Ovary (tissue), 10 donors: Measurements from ENCODE around the gene OPALIN. TPM values are rescaled to one million over a fixed set of nuclear protein-coding genes. Genes with fewer than 3 reads are reported as not detected.

Experiments
- DNase-seq, 5 donors: peaks; one replicate each; pipeline ENCODE4 v3.0.0-alpha.2; 2019 to 2020
- H3K27ac ChIP-seq, 2 donors: fragments of 200-600 bp; one replicate each; pipeline versions ENCODE4 v1.5.1 to v1.8.0; 2019 to 2022
- H3K27me3 ChIP-seq: fragments of 200-600 bp; one replicate; pipeline ENCODE4 v1.8.0; 2022
- H3K36me3 ChIP-seq: fragments of 200-600 bp; sonication (generic); one replicate; pipeline ENCODE4 v1.5.1; 2019
- H3K4me1 ChIP-seq: one replicate; pipeline ENCODE4 v1.8.1; 2013; ENCODE audit warnings: mild to moderate bottlenecking, moderate library complexity; ENCODE audit not compliant: insufficient read depth
- H3K4me3 ChIP-seq: fragments of 200-600 bp; sonication (generic); one replicate; pipeline ENCODE4 v1.5.1; 2017
- H3K9me3 ChIP-seq, 2 donors: fragments of 200-600 bp in 1 of 2; sonication (generic) in 1 of 2; one replicate each; pipeline versions ENCODE4 v1.5.1 to v1.8.1; 2013 to 2019; ENCODE audit warnings: mild to moderate bottlenecking in 1 of 2, moderate library complexity in 1 of 2
- CTCF ChIP-seq, 3 donors: fragments of 450-650 bp in 2 of 3; fragments of 200-600 bp in 1 of 3; IDR thresholded peaks; one replicate each; pipeline versions ENCODE4 v1.5.1 to v1.8.0; 2016 to 2022; ENCODE audit warnings: antibody characterized with exemption in 3 of 3, mild to moderate bottlenecking in 1 of 3
- EP300 ChIP-seq: sonication (generic); formaldehyde crosslinking; IDR thresholded peaks from one replicate; pipeline ENCODE4 v1.6.1; 2017; ENCODE audit warnings: antibody characterized with exemption
- POLR2A ChIP-seq: fragments of 450-650 bp; IDR thresholded peaks from one replicate; pipeline ENCODE4 v1.6.1; 2017; ENCODE audit warnings: antibody characterized with exemption, mild to moderate bottlenecking, moderate library complexity
- WGBS, 3 donors: extraction: QIAGEN DNeasy Blood & Tissue Kit in 1 of 3; methylation state at CpG; one replicate each; pipeline versions ENCODE4 v1.1.5 to v1.1.7; 2013 to 2017; 5-methylcytosine and 5-hydroxymethylcytosine counted together
- intact Hi-C, 4 donors: fragments of 100-400 bp; cut with DNase I; formaldehyde crosslinking; loops; one replicate each; pipeline versions ENCODE4 v1.11.0 to v1.15.1; 2022 to 2023
- long read RNA-seq, 3 donors: library from polyadenylated mRNA in 2 of 3; unstranded in 2 of 3; transcript quantifications; one replicate each; pipeline ENCODE4 v2.0.0 and lab custom pipeline, GENCODE V29; 2021 to 2026
- polyA plus RNA-seq, 2 donors: library from polyadenylated mRNA; stranded (reverse); fragments of 200-250 nt in 1 of 2; fragments of 350-450 nt in 1 of 2; fragmentation: Illumina TruSeq in 1 of 2; extraction: RNeasy Lipid Tissue Mini Kit (QIAGEN cat#74804) in 1 of 2; gene quantifications; one replicate each; pipeline ENCODE4 v1.2.3, GENCODE V29; 2013 to 2014
- total RNA-seq, 7 donors: library from RNA; depleted of rRNA in 2 of 7; stranded (reverse); fragments of >200 nt in 2 of 7; fragmentation: NEBNext Ultra II Directional in 3 of 7; extraction: Animal tissue kit (Norgen Biotek cat#: 25700) in 3 of 7; gene quantifications; one replicate each; pipeline versions ENCODE4 v1.1.0 to v1.2.4, GENCODE V29; 2016 to 2023
- donor health status: DM: no; HTN: no; CAD: no; lungs with moderate emphysema.
- donor health status: DM: no; HTN: no; CAD: no.
- donor health status: Bipolar disorder and iron deficiency.
- donor health status: DM: yes; HTN: yes; CAD: no.
- donor health status: DM: no; HTN: no; CAD: no.
- donor health status: DM: yes; HTN: yes; CAD: no.

Gene OPALIN, protein sequence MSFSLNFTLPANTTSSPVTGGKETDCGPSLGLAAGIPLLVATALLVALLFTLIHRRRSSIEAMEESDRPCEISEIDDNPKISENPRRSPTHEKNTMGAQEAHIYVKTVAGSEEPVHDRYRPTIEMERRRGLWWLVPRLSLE
- not detected for total RNA-seq
- under 1 TPM in 1 of 2 donors, not detected in 1; 0.02 TPM for polyA plus RNA-seq
- long read RNA-seq, donor 1 = 0 reads
- long read RNA-seq, donor 2 = 0 reads
- long read RNA-seq, donor 3 = 0 reads

GRCh38 chr10:96358851-96359540 lies at the start of gene OPALIN:
Gene OPALIN, minus strand, starts transcription at chr10:96359002. Its CDS starts 106 bp downstream, at chr10:96358896.
- 53 to 61% (median 59%) methylated on average over 7 of the region's 7 CpGs for WGBS, 3 donors
- Histone ChIP-seq H3K36me3 (no peaks in the 10 kb centered on the region), H3K4me3 (no peak within 1 kb of the TSS), H3K4me1 (no peaks in the 10 kb centered on the region), H3K27me3 (no peaks in the 10 kb centered on the region), H3K27ac (no peak within 1 kb of the TSS), H3K9me3 (no peaks in the 10 kb centered on the region)
- DNase-seq = no peak
- TF ChIP-seq CTCF (IDR thresholded peaks at IDR 0.05) = no peak
- no peak for TF ChIP-seq EP300
- no peak for TF ChIP-seq POLR2A
- intact Hi-C loops = no loop called here

- 78 to 85% (median 82%) methylated on average over 1 of the region's 1 CpG for WGBS, 3 donors
- H3K36me3 ChIP-seq = no peaks in the 10 kb centered on the region
- no peak overlapping the region for H3K27ac ChIP-seq
- no peaks in the 10 kb centered on the region for H3K27me3 ChIP-seq
- no peaks in the 10 kb centered on the region for H3K4me1 ChIP-seq
- H3K9me3 ChIP-seq = no peaks in the 10 kb centered on the region
- DNase-seq = no peak
- intact Hi-C loops = no loop called here
- TF ChIP-seq CTCF (IDR thresholded peaks at IDR 0.05) = no peak
- TF ChIP-seq EP300 = no peak
- no peak for TF ChIP-seq POLR2A
- no peak overlapping the region for H3K4me3 ChIP-seq
Measured at GRCh38 chr10:96408201-96408600, 49.4 kb upstream of the OPALIN start.

DNA sequence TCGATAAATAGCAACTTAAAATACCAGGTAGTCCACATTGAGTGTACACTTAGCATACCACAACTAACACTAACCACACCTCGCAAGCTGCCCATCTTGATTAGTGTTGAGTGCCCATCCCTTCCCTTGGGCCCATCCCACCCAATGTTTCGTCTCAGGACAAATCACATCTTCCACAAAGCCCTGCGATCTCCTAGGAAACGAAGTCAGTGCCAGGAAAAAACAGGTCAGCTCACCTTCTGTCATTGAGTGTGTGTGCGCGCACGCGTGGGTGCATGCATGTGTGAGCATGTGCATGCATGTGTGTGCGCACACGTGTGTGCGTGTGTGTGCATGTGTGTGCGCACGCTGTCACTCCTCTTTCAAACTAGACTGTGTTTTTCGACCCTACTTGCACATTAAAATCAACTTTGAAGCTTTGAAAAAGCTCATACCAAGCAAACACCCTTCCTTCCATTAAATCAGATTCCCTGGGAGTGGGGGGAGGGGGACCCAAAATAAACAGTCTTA lies 48.8 kb upstream of the OPALIN start:
- 86 to 88% (median 86%) methylated on average over 15 of the region's 15 CpGs for WGBS, 3 donors
- Histone ChIP-seq H3K9me3 (no peaks in the 10 kb centered on the region), H3K4me1 (no peaks in the 10 kb centered on the region), H3K27ac (no peak overlapping the region), H3K27me3 (no peaks in the 10 kb centered on the region), H3K36me3 (no peaks in the 10 kb centered on the region), H3K4me3 (no peak overlapping the region)
- no peak for DNase-seq
- intact Hi-C loops = no loop called here
- no peak for TF ChIP-seq CTCF (IDR thresholded peaks at IDR 0.05)
- no peak for TF ChIP-seq EP300
- TF ChIP-seq POLR2A = no peak

DNA sequence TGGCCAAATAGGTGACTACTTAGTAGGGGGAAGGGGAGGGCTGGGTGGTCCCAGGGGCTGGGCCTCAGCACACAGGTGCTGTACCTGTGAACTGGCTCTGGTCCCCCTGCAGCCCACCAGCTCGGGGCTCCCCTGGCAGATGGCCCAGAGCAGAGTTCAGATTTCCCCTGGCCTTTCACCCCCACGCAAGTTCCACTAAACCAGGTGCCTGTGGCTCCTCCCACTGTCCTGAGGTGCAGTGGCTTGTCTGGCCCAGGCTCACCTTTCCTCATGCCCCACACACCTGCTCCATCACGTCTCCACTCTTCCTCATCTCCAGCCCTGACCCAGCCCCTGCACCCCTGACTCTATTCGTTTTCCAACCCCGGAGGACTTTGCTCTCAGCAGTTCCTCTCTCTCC lies 47.3 kb upstream of the OPALIN start:
- TF ChIP-seq EP300 (no peak), CTCF (IDR thresholded peaks at IDR 0.05) (no peak), POLR2A (no peak)
- DNase-seq = no peak
- intact Hi-C loops = no loop called here
- H3K9me3 ChIP-seq = no peaks in the 10 kb centered on the region
- H3K4me3 ChIP-seq = no peak overlapping the region
- H3K4me1 ChIP-seq = no peaks in the 10 kb centered on the region
- WGBS, 3 donors = 79 to 84% (median 82%) methylated on average over 5 of the region's 5 CpGs
- no peaks in the 10 kb centered on the region for H3K27me3 ChIP-seq
- H3K27ac ChIP-seq = no peak overlapping the region
- no peaks in the 10 kb centered on the region for H3K36me3 ChIP-seq
